ENCODE data around the gene ITGA6.

The ITGA6 gene

GRCh38 chr2:172431993-172432392 is 4.6 kb downstream of the ITGA6 start:
- TF ChIP-seq, protein P1, sequence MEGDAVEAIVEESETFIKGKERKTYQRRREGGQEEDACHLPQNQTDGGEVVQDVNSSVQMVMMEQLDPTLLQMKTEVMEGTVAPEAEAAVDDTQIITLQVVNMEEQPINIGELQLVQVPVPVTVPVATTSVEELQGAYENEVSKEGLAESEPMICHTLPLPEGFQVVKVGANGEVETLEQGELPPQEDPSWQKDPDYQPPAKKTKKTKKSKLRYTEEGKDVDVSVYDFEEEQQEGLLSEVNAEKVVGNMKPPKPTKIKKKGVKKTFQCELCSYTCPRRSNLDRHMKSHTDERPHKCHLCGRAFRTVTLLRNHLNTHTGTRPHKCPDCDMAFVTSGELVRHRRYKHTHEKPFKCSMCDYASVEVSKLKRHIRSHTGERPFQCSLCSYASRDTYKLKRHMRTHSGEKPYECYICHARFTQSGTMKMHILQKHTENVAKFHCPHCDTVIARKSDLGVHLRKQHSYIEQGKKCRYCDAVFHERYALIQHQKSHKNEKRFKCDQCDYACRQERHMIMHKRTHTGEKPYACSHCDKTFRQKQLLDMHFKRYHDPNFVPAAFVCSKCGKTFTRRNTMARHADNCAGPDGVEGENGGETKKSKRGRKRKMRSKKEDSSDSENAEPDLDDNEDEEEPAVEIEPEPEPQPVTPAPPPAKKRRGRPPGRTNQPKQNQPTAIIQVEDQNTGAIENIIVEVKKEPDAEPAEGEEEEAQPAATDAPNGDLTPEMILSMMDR (IDR thresholded peaks at IDR 0.05; ENCODE audit: insufficient read depth, low read depth, low read length, missing control alignments), result no peak
- peak overlapping the region; percentile 0 for H3K4me3 ChIP-seq (ENCODE audit: low read length)
- DNase-seq (ENCODE audit: low read depth), result no peak

GRCh38 chr2:172433144-172433543 is 5.8 kb downstream of the ITGA6 start:
- no peak overlapping the region for H3K4me3 ChIP-seq (ENCODE audit: low read length)
- peak; percentile 69 for DNase-seq (ENCODE audit: low read depth)
- TF ChIP-seq, protein P1 (IDR thresholded peaks at IDR 0.05; ENCODE audit: insufficient read depth, low read depth, low read length, missing control alignments), result no peak

- no peak overlapping the region for H3K4me3 ChIP-seq (ENCODE audit: low read length)
- no peak for DNase-seq (ENCODE audit: low read depth)
Measured at GRCh38 chr2:172434821-172435605, 7.6 kb downstream of the ITGA6 start.

GRCh38 chr2:172435606-172435911 is 8.2 kb downstream of the ITGA6 start:
- TF ChIP-seq, protein P1 (IDR thresholded peaks at IDR 0.05; ENCODE audit: insufficient read depth, low read depth, low read length, missing control alignments), result no peak
- no peak overlapping the region for H3K4me3 ChIP-seq (ENCODE audit: low read length)
- no peak for DNase-seq (ENCODE audit: low read depth)

More at GRCh38 chr2:172434821-172435605, 7.6 kb downstream of the ITGA6 start:
- TF ChIP-seq, protein P1 (IDR thresholded peaks at IDR 0.05; ENCODE audit: insufficient read depth, low read depth, low read length, missing control alignments), result no peak

- DNase-seq (ENCODE audit: low read depth), result peak; percentile 95
- H3K4me3 ChIP-seq (ENCODE audit: low read length), result no peak overlapping the region
- TF ChIP-seq, protein P1 (IDR thresholded peaks at IDR 0.05; ENCODE audit: insufficient read depth, low read depth, low read length, missing control alignments), result no peak
Measured at GRCh38 chr2:172436889-172437288, 9.5 kb downstream of the ITGA6 start.

- TF ChIP-seq, protein P1 (IDR thresholded peaks at IDR 0.05; ENCODE audit: insufficient read depth, low read depth, low read length, missing control alignments), result no peak
- H3K4me3 ChIP-seq (ENCODE audit: low read length), result no peak overlapping the region
- DNase-seq (ENCODE audit: low read depth), result peak; percentile 76
Measured at GRCh38 chr2:172437419-172438341, 10.3 kb downstream of the ITGA6 start.
